Measurements from ENCODE around the gene SEC61A2.
"Not testable (repeated sequence)": the region's sequence is repeated elsewhere in the genome, so short reads cannot be mapped to it uniquely, and the experiment has no call there.

The SEC61A2 gene

GRCh38 chr10:12091421-12091820, 38.1 kb upstream of the SEC61A2 start:
- H4K8ac ChIP-seq (ENCODE audit: low read length), result no peak overlapping the region
- no peak overlapping the region for H3K4me2 ChIP-seq (ENCODE audit: low read length, poor library complexity, severe bottlenecking)
- H3K27ac ChIP-seq (ENCODE audit: low read length, poor library complexity, severe bottlenecking), result no peak overlapping the region
- H3K4me1 ChIP-seq (ENCODE audit: control insufficient read depth, insufficient read depth, low read depth, low read length), result peaks cover 4% of the 10 kb centered on the region
- H3K36me3 ChIP-seq (ENCODE audit: control insufficient read depth in 1 of 2, insufficient read depth in 2 of 2, low read depth in 1 of 2, low read length in 2 of 2), result peaks cover 40 to 69% of the 10 kb centered on the region in 2 experiments
- no peak overlapping the region for H3K4ac ChIP-seq (ENCODE audit: low read depth in 1 of 2, low read length in 2 of 2)
- H3K9ac ChIP-seq (ENCODE audit: low read length), result no peak overlapping the region
- H2AK5ac ChIP-seq (ENCODE audit: low read length, severe bottlenecking), result no peak overlapping the region
- no peaks in the 10 kb centered on the region for H3K27me3 ChIP-seq (ENCODE audit: control insufficient read depth in 1 of 2, insufficient read depth in 1 of 2, low read length in 2 of 2)
- no peak overlapping the region for H3K4me3 ChIP-seq (ENCODE audit: insufficient read depth in 1 of 2, low read depth in 1 of 2, low read length in 2 of 2)
- 100% methylated on average over 1 of the region's 4 CpGs for WGBS
- H3K18ac ChIP-seq (ENCODE audit: low read depth in 1 of 2, low read length in 2 of 2), result no peak overlapping the region
- no peak overlapping the region for H3K14ac ChIP-seq (ENCODE audit: low read length in 2 of 2)
- H2BK15ac ChIP-seq (ENCODE audit: low read depth, poor library complexity, severe bottlenecking), result no peak overlapping the region
- H2BK120ac ChIP-seq (ENCODE audit: low read depth, low read length), result no peak overlapping the region
- H3K23ac ChIP-seq (ENCODE audit: low read length in 2 of 2), result no peak overlapping the region
- H2BK5ac ChIP-seq (ENCODE audit: low read depth, low read length, poor library complexity, severe bottlenecking), result no peak overlapping the region
- no peak overlapping the region for H4K91ac ChIP-seq (ENCODE audit: low read length)
- no peaks in the 10 kb centered on the region for H3K9me3 ChIP-seq (ENCODE audit: control insufficient read depth, low read length)
- H3K79me1 ChIP-seq (replicated peaks; ENCODE audit: low read length, poor library complexity, severe bottlenecking), result no peaks in the 10 kb centered on the region
- no peak overlapping the region for H2BK12ac ChIP-seq (ENCODE audit: low read length in 2 of 2)
- DNase-seq, result no peak
- H2AFZ ChIP-seq (ENCODE audit: low read depth, low read length), result no peak overlapping the region

DNA sequence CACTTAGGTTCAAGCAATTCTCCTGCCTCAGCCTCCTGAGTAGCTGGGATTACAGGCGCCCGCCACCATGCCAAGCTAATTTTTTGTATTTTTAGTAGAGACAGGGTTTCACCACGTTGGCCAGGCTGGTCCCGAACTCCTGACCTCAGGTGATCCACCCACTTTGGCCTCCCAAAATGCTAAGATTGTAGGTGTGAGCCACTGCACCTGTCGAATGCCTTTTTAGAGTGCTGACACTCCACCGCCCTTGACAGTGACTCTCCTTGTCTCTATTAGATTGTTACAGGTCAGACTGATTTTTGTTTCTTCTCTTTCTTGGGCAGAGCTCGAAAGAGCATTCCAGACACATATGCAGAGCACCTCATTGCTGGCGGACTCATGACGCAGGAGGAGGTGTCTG, 32.1 kb upstream of the SEC61A2 start:
- not testable (repeated sequence) for H3K23ac ChIP-seq (ENCODE audit: low read length in 2 of 2); H3K27me3 ChIP-seq (ENCODE audit: control insufficient read depth in 1 of 2, insufficient read depth in 1 of 2, low read length in 2 of 2); H3K4me1 ChIP-seq (ENCODE audit: control insufficient read depth, insufficient read depth, low read depth, low read length); H3K14ac ChIP-seq (ENCODE audit: low read length in 2 of 2); H3K9me3 ChIP-seq (ENCODE audit: control insufficient read depth, low read length); H2AFZ ChIP-seq (ENCODE audit: low read depth, low read length); DNase-seq; H3K9ac ChIP-seq (ENCODE audit: low read length); H3K4me3 ChIP-seq (ENCODE audit: insufficient read depth in 1 of 2, low read depth in 1 of 2, low read length in 2 of 2); H3K27ac ChIP-seq (ENCODE audit: low read length, poor library complexity, severe bottlenecking); H4K91ac ChIP-seq (ENCODE audit: low read length); H3K79me1 ChIP-seq (replicated peaks; ENCODE audit: low read length, poor library complexity, severe bottlenecking); H2AK5ac ChIP-seq (ENCODE audit: low read length, severe bottlenecking); H2BK120ac ChIP-seq (ENCODE audit: low read depth, low read length); H2BK15ac ChIP-seq (ENCODE audit: low read depth, poor library complexity, severe bottlenecking); H4K8ac ChIP-seq (ENCODE audit: low read length); H2BK12ac ChIP-seq (ENCODE audit: low read length in 2 of 2); H3K4me2 ChIP-seq (ENCODE audit: low read length, poor library complexity, severe bottlenecking); H3K18ac ChIP-seq (ENCODE audit: low read depth in 1 of 2, low read length in 2 of 2); H2BK5ac ChIP-seq (ENCODE audit: low read depth, low read length, poor library complexity, severe bottlenecking); H3K4ac ChIP-seq (ENCODE audit: low read depth in 1 of 2, low read length in 2 of 2)
- WGBS, result 99% methylated on average over 9 of the region's 9 CpGs
- peaks cover 24 to 60% of the 10 kb centered on the region in 2 experiments for H3K36me3 ChIP-seq (ENCODE audit: control insufficient read depth in 1 of 2, insufficient read depth in 2 of 2, low read depth in 1 of 2, low read length in 2 of 2)

DNA sequence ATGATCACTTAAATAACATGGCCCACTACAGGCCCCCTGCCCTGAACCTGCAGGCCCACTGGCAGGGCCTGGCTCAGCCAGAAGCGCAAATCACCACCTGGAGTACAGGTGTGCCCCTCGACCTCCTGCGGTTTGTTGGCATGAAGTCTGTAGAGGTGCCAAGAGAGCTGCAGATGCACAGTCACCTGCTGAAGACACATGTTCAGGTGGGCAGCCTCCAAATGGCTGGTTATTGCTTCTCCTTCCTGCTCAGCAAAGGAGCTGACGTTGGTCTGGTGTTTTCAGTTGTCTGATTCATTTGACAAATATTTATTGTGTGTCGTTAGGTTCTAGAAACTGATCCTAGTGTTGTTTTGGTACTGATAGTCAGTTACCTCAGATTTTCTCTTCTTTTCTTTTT, 31.7 kb upstream of the SEC61A2 start:
- H2BK120ac ChIP-seq (ENCODE audit: low read depth, low read length), result no peak overlapping the region
- no peak overlapping the region for H3K4me3 ChIP-seq (ENCODE audit: insufficient read depth in 1 of 2, low read depth in 1 of 2, low read length in 2 of 2)
- no peak overlapping the region for H2BK5ac ChIP-seq (ENCODE audit: low read depth, low read length, poor library complexity, severe bottlenecking)
- H3K9me3 ChIP-seq (ENCODE audit: control insufficient read depth, low read length), result no peaks in the 10 kb centered on the region
- H3K9ac ChIP-seq (ENCODE audit: low read length), result no peak overlapping the region
- H3K18ac ChIP-seq (ENCODE audit: low read depth in 1 of 2, low read length in 2 of 2), result no peak overlapping the region
- no peaks in the 10 kb centered on the region for H3K27me3 ChIP-seq (ENCODE audit: control insufficient read depth in 1 of 2, insufficient read depth in 1 of 2, low read length in 2 of 2)
- no peak overlapping the region for H2BK15ac ChIP-seq (ENCODE audit: low read depth, poor library complexity, severe bottlenecking)
- H3K79me1 ChIP-seq (replicated peaks; ENCODE audit: low read length, poor library complexity, severe bottlenecking), result no peaks in the 10 kb centered on the region
- H4K8ac ChIP-seq (ENCODE audit: low read length), result no peak overlapping the region
- no peak overlapping the region for H3K14ac ChIP-seq (ENCODE audit: low read length in 2 of 2)
- H3K23ac ChIP-seq (ENCODE audit: low read length in 2 of 2), result no peak overlapping the region
- no peak overlapping the region for H3K27ac ChIP-seq (ENCODE audit: low read length, poor library complexity, severe bottlenecking)
- H3K4me2 ChIP-seq (ENCODE audit: low read length, poor library complexity, severe bottlenecking), result no peak overlapping the region
- no peak overlapping the region for H4K91ac ChIP-seq (ENCODE audit: low read length)
- H2BK12ac ChIP-seq (ENCODE audit: low read length in 2 of 2), result no peak overlapping the region
- peaks cover 6% of the 10 kb centered on the region for H3K4me1 ChIP-seq (ENCODE audit: control insufficient read depth, insufficient read depth, low read depth, low read length)
- H2AFZ ChIP-seq (ENCODE audit: low read depth, low read length), result no peak overlapping the region
- peaks cover 22 to 60% of the 10 kb centered on the region in 2 experiments for H3K36me3 ChIP-seq (ENCODE audit: control insufficient read depth in 1 of 2, insufficient read depth in 2 of 2, low read depth in 1 of 2, low read length in 2 of 2)
- no peak overlapping the region for H2AK5ac ChIP-seq (ENCODE audit: low read length, severe bottlenecking)
- WGBS, result 98% methylated on average over 3 of the region's 5 CpGs
- DNase-seq, result no peak
- H3K4ac ChIP-seq (ENCODE audit: low read depth in 1 of 2, low read length in 2 of 2), result no peak overlapping the region

DNA sequence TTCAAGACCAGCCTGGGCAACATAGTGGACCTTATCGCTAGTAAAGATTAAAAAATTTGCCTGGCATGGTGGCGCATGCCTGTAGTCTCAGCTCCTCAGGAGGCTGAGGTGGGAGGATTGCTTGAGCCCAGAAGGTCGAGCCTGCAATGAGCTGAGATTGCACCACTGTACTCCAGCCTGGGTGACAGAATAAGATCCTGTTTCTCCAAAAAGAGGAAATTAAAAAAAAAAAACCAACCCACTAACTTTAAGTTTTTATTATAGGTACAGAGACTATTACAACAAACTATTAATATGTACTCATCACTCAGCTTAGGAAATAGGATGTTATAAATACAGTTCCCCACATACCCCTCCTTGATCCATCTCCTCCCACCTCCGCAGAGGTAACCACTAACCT, 30.5 kb upstream of the SEC61A2 start:
- peaks cover 25 to 58% of the 10 kb centered on the region in 2 experiments for H3K36me3 ChIP-seq (ENCODE audit: control insufficient read depth in 1 of 2, insufficient read depth in 2 of 2, low read depth in 1 of 2, low read length in 2 of 2)
- no peak overlapping the region for H4K91ac ChIP-seq (ENCODE audit: low read length)
- no peak overlapping the region for H4K8ac ChIP-seq (ENCODE audit: low read length)
- H2BK5ac ChIP-seq (ENCODE audit: low read depth, low read length, poor library complexity, severe bottlenecking), result no peak overlapping the region
- no peak overlapping the region for H2BK120ac ChIP-seq (ENCODE audit: low read depth, low read length)
- H3K14ac ChIP-seq (ENCODE audit: low read length in 2 of 2), result no peak overlapping the region
- no peaks in the 10 kb centered on the region for H3K27me3 ChIP-seq (ENCODE audit: control insufficient read depth in 1 of 2, insufficient read depth in 1 of 2, low read length in 2 of 2)
- H2BK12ac ChIP-seq (ENCODE audit: low read length in 2 of 2), result no peak overlapping the region
- H3K18ac ChIP-seq (ENCODE audit: low read depth in 1 of 2, low read length in 2 of 2), result no peak overlapping the region
- no peak overlapping the region for H3K4ac ChIP-seq (ENCODE audit: low read depth in 1 of 2, low read length in 2 of 2)
- no peak overlapping the region for H3K23ac ChIP-seq (ENCODE audit: low read length in 2 of 2)
- no peak overlapping the region for H2AFZ ChIP-seq (ENCODE audit: low read depth, low read length)
- WGBS, result 98% methylated on average over 3 of the region's 4 CpGs
- no peak overlapping the region for H3K4me2 ChIP-seq (ENCODE audit: low read length, poor library complexity, severe bottlenecking)
- no peak overlapping the region for H3K9ac ChIP-seq (ENCODE audit: low read length)
- no peak overlapping the region for H3K4me3 ChIP-seq (ENCODE audit: insufficient read depth in 1 of 2, low read depth in 1 of 2, low read length in 2 of 2)
- H2AK5ac ChIP-seq (ENCODE audit: low read length, severe bottlenecking), result no peak overlapping the region
- peaks cover 6% of the 10 kb centered on the region for H3K4me1 ChIP-seq (ENCODE audit: control insufficient read depth, insufficient read depth, low read depth, low read length)
- H3K79me1 ChIP-seq (replicated peaks; ENCODE audit: low read length, poor library complexity, severe bottlenecking), result no peaks in the 10 kb centered on the region
- DNase-seq, result no peak
- H3K9me3 ChIP-seq (ENCODE audit: control insufficient read depth, low read length), result no peaks in the 10 kb centered on the region
- no peak overlapping the region for H2BK15ac ChIP-seq (ENCODE audit: low read depth, poor library complexity, severe bottlenecking)
- no peak overlapping the region for H3K27ac ChIP-seq (ENCODE audit: low read length, poor library complexity, severe bottlenecking)
